Fibroblast of the aortic adventitia (primary cell): ENCODE results near the gene CATSPERZ. TPM values are rescaled to one million over a fixed set of nuclear protein-coding genes. Genes with fewer than 3 reads are reported as not detected.

Experiments
- DNase-seq: peaks from one replicate; pipeline ENCODE4 v3.0.0-alpha.2; 2010; ENCODE audit warnings: low read depth
- H3K4me3 ChIP-seq: 2 replicates; pipeline ENCODE4 v1.5.1; 2011; ENCODE audit warnings: low read depth, mild to moderate bottlenecking, control low read depth, low read length, moderate library complexity
- total RNA-seq: library from RNA; depleted of rRNA; stranded (reverse); fragments of >200 nt; gene quantifications from 2 replicates; pipeline ENCODE4 v1.2.3, GENCODE V29; 2012; ENCODE audit warnings: low replicate concordance
- TF ChIP-seq, protein P1 (sequence below): IDR thresholded peaks from 2 replicates; pipeline ENCODE4 v1.5.1; 2011; ENCODE audit warnings: mild to moderate bottlenecking, low read length, control low read depth, inconsistent platforms; ENCODE audit not compliant: insufficient read depth

The CATSPERZ gene
- total RNA-seq, 1 donor: not detected

- TF ChIP-seq, protein P1, sequence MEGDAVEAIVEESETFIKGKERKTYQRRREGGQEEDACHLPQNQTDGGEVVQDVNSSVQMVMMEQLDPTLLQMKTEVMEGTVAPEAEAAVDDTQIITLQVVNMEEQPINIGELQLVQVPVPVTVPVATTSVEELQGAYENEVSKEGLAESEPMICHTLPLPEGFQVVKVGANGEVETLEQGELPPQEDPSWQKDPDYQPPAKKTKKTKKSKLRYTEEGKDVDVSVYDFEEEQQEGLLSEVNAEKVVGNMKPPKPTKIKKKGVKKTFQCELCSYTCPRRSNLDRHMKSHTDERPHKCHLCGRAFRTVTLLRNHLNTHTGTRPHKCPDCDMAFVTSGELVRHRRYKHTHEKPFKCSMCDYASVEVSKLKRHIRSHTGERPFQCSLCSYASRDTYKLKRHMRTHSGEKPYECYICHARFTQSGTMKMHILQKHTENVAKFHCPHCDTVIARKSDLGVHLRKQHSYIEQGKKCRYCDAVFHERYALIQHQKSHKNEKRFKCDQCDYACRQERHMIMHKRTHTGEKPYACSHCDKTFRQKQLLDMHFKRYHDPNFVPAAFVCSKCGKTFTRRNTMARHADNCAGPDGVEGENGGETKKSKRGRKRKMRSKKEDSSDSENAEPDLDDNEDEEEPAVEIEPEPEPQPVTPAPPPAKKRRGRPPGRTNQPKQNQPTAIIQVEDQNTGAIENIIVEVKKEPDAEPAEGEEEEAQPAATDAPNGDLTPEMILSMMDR: no peak
These were observed 40.6 kb downstream of the CATSPERZ start for GRCh38 chr11:64340671-64341335.

GRCh38 chr11:64341429-64341828 lies 41.3 kb downstream of the CATSPERZ start:
- H3K4me3 ChIP-seq: no peak overlapping the region
- TF ChIP-seq, protein P1: no peak
- no peak for DNase-seq

More at GRCh38 chr11:64340671-64341335, 40.6 kb downstream of the CATSPERZ start:
- no peak for DNase-seq
- H3K4me3 ChIP-seq: no peak overlapping the region

GRCh38 chr11:64341851-64342791 lies 42.0 kb downstream of the CATSPERZ start:
- H3K4me3 ChIP-seq: peak overlapping the region; percentile 61
- TF ChIP-seq, protein P1: peak; percentile 29
- peak; percentile 82 for DNase-seq

GRCh38 chr11:64342869-64343745 lies 42.9 kb downstream of the CATSPERZ start:
- DNase-seq: no peak
- peak overlapping the region; percentile 22 for H3K4me3 ChIP-seq
- TF ChIP-seq, protein P1: no peak

DNA sequence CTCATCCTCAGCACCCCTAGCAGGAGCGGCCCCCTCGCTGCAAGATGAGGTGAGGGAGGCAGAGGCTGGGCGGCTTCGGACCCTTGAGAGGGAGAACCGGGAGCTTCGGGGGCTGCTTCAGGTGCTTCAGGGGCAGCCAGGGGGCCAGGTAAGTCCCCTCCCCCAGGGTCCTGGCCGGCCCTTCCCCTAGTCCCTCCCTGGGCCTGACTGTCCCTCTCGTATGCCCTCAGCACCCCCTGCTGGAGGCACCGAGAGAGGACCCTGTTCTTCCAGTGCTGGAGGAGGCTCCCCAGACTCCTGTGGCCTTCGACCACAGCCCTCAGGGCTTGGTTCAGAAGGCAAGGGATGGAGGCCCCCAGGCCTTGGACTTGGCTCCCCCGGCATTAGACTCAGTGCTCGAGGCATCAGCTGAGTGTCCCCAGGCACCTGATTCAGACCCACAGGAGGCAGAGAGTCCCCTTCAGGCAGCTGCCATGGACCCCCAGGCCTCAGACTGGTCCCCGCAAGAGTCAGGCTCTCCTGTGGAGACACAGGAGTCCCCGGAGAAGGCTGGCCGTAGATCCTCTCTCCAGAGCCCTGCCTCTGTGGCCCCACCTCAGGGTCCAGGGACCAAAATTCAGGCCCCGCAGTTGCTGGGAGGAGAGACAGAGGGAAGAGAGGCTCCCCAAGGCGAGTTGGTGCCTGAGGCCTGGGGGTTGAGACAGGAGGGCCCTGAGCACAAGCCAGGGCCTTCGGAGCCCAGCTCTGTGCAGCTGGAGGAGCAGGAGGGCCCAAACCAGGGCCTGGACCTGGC lies 43.8 kb downstream of the CATSPERZ start:
- H3K4me3 ChIP-seq: no peak overlapping the region
- TF ChIP-seq, protein P1: peak; percentile 42
- DNase-seq: no peak

GRCh38 chr11:64344787-64345186 lies 44.6 kb downstream of the CATSPERZ start:
- H3K4me3 ChIP-seq: no peak overlapping the region
- TF ChIP-seq, protein P1: no peak
- no peak for DNase-seq
